KOPT-K1 (cell line): ENCODE measurements around the gene NEDD9.
A peak's percentile ranks its signal among the peaks of the same experiment; 100 is the strongest.

Experiments
- H3K27ac ChIP-seq: fragments of 200-600 bp; sonication (generic); 2 replicates; pipeline ENCODE4 v1.5.1; 2016; ENCODE audit warnings: antibody characterized with exemption, mild to moderate bottlenecking, low read depth, low read length; ENCODE audit not compliant: poor library complexity, severe bottlenecking
- H3K36me3 ChIP-seq: fragments of 200-600 bp; sonication (generic); 2 replicates; pipeline ENCODE4 v1.5.1; 2017; ENCODE audit warnings: antibody characterized with exemption, mild to moderate bottlenecking, low read length, moderate library complexity; ENCODE audit not compliant: insufficient read depth
- H3K9me3 ChIP-seq: fragments of 200-600 bp; sonication (generic); 2 replicates; pipeline ENCODE4 v1.5.1; 2017; ENCODE audit warnings: antibody characterized with exemption, low read length, mild to moderate bottlenecking; ENCODE audit not compliant: insufficient read depth, poor library complexity, severe bottlenecking

NEDD9 gene

DNA sequence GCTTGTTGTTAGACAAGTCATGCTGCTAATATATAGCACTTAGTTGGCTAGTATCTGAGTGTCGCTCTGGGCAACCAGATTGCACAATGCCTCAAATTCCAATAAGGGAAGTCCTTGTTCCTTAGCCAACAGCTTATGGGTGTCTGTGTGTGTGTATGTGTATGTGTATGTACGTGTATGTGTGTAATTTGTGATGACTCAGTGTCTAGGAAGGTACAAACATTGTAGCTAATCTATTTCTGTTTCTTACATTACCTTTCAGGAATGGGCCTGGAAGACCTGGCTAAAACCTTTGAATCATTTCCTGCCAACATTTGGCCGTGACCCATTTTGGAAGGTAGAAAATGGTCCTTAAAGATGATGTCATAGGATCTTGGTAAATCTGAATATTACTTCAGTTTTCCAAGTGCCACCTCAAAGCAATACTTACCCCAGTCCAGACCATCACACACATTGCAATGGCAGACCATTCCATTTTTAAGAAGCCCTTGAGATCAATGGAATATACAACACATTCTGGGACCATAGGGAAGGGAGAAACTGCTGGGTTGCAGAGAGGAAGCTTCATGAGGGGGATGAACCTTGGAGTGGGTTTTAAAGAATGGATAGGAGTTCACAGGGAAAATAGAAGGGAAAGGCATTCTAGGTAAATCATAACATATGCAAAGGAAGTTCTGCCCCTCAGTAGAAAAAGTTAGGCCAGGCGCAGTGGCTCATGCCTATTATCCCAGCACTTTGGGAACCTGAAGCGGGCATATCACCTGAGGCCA lies 25.1 kb downstream of the NEDD9 start:
- Histone ChIP-seq H3K9me3 (no peaks in the 10 kb centered on the region), H3K27ac (peak overlapping the region; percentile 63), H3K36me3 (peaks cover 4% of the 10 kb centered on the region; the same call in 1 of the 2 replicates)

- Histone ChIP-seq H3K9me3 (no peaks in the 10 kb centered on the region), H3K27ac (no peak overlapping the region), H3K36me3 (no peaks in the 10 kb centered on the region; the same call in 1 of the 2 replicates)
Measured at GRCh38 chr6:11206576-11206975, 25.9 kb downstream of the NEDD9 start.

- H3K36me3 ChIP-seq, result no peaks in the 10 kb centered on the region; the same call in 1 of the 2 replicates
- no peak overlapping the region for H3K27ac ChIP-seq
- no peaks in the 10 kb centered on the region for H3K9me3 ChIP-seq
Measured at GRCh38 chr6:11204794-11205366, 27.6 kb downstream of the NEDD9 start.

GRCh38 chr6:11204005-11204399 lies 28.5 kb downstream of the NEDD9 start:
- Histone ChIP-seq H3K27ac (no peak overlapping the region), H3K9me3 (no peaks in the 10 kb centered on the region), H3K36me3 (no peaks in the 10 kb centered on the region)

DNA sequence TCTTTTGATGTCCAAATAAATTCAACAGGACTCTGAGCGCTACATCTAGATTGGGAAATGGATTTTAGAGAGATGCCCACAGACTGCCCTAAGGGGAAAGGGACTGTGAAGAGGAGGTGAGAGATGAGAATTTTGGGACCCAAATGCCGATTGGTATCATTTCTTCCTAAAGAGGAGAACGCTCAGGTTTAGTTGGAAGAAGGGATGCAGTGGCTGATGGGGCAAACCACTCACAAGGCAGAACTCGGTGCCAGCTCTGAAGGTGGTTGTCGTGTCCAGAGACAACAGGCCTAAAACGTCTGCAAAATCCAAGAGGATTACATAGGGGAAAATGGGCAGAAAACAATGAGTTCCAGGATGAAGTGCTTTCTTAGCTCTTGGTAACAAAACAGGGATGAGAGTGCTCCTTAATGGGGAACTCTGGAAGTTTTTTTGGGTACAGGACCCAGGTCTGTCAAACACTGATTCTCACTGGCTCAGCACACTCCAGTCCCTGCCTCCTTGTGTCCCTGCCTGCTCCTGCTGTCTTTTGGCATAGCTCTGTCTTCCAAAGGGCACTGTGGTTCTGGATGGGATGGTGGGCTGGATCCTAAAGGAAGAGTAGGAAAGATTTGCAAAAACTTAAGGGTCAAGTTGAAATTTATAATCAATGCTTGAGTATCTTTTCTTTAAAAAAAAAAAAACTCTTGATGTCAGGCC lies 29.0 kb downstream of the NEDD9 start:
- peak overlapping the region; percentile 51 for H3K27ac ChIP-seq
- H3K9me3 ChIP-seq, result no peaks in the 10 kb centered on the region
- no peaks in the 10 kb centered on the region for H3K36me3 ChIP-seq

DNA sequence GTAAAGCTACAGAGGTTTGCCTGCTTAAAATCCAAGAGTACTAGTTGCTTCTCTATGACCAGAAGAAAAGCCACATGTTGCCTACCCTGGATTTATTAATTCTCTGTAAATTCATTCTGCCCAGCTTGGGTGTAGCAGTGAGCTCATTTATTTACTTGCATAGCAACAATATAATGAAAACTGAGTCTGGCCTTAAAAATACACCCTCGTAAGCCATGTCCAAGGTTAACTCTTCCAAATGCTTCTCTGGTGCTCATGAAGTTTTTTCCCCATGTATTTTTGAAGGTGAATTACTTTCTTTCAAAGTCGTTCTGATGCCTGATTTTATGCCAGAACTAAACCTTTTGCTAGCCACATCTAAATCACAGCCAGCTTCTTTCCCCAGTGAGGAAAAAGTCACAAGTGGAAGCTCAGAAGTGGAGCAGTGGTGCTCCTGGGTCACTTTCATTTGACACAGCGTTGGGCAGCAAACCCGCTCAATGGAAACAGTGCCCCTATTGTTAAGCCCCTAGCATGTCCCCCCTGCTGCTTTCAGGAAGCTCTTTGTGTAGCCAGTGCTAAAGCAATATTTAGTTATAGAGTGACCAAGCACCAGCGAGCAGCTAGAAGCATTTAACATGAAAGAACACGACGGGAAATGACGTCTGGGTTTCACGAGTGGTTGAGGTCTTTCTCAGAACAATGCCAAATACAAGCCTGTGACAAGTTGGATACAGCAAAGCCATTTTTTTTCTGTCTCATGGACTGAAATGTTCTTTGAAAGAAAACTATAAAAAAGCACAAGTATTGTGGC lies 29.8 kb downstream of the NEDD9 start:
- Histone ChIP-seq H3K9me3 (no peaks in the 10 kb centered on the region), H3K36me3 (no peaks in the 10 kb centered on the region), H3K27ac (peak overlapping the region; percentile 51)

DNA sequence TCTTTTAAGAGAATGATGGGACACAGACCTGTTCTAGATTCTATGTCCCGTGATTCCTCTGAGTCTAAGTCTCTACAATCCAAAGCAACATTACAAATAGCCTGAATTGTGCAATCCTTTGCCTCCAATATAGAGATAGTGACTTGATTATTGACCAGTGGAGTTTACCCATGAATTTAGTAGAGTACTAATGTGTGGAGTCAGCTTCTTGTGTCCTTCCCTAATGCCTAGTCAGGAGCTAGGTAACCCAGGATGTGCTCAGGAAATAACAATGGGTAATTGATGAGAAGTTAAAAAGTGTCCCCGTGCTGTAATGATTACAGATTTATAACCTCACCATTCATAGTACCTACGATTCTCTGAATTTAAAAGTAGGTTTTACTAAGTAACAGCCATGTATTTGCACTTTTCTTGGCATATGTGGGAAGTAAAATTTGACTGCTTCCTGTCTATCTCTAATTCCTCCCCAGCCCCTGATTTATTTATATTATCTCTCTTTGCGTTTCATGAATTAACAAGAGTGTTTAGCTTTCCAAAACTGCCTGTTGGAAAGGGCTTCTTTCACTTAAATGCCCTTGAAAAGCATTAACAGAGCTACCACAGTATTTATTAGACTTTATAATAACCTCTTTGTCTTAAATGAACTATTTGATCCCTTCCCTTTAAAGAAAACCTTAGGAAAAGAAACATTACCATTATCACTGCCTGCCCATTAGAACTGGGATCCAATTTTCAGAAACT lies 30.5 kb downstream of the NEDD9 start:
- Histone ChIP-seq H3K9me3 (no peaks in the 10 kb centered on the region), H3K27ac (no peak overlapping the region), H3K36me3 (no peaks in the 10 kb centered on the region)

GRCh38 chr6:11201015-11201414 lies 31.5 kb downstream of the NEDD9 start:
- no peaks in the 10 kb centered on the region for H3K36me3 ChIP-seq
- no peak overlapping the region for H3K27ac ChIP-seq
- no peaks in the 10 kb centered on the region for H3K9me3 ChIP-seq

- Histone ChIP-seq H3K36me3 (no peaks in the 10 kb centered on the region), H3K9me3 (no peaks in the 10 kb centered on the region), H3K27ac (peak overlapping the region; percentile 49)
Measured at GRCh38 chr6:11200356-11200755, 32.1 kb downstream of the NEDD9 start.

GRCh38 chr6:11198663-11199603 lies 33.5 kb downstream of the NEDD9 start:
- no peaks in the 10 kb centered on the region for H3K36me3 ChIP-seq
- no peaks in the 10 kb centered on the region for H3K9me3 ChIP-seq
- H3K27ac ChIP-seq, result peak overlapping the region; percentile 48

- no peaks in the 10 kb centered on the region for H3K9me3 ChIP-seq
- H3K36me3 ChIP-seq, result 0 out of 2 replicates have a peak, but pooled peaks cover 8% of the 10 kb centered on the region
- no peak overlapping the region for H3K27ac ChIP-seq
Measured at GRCh38 chr6:11197850-11198249, 34.6 kb downstream of the NEDD9 start.

- 0 out of 2 replicates have a peak, but pooled peaks cover 10% of the 10 kb centered on the region for H3K36me3 ChIP-seq
- no peaks in the 10 kb centered on the region for H3K9me3 ChIP-seq
- H3K27ac ChIP-seq, result no peak overlapping the region
Measured at GRCh38 chr6:11197175-11197536, 35.3 kb downstream of the NEDD9 start.

GRCh38 chr6:11196511-11197174 lies 35.8 kb downstream of the NEDD9 start:
- Histone ChIP-seq H3K27ac (no peak overlapping the region), H3K9me3 (no peaks in the 10 kb centered on the region)

More at GRCh38 chr6:11196511-11197174, 35.8 kb downstream of the NEDD9 start:
- H3K36me3 ChIP-seq, result peaks cover 12% of the 10 kb centered on the region
